Measurements from ENCODE around the gene CFAP52. TPM values are rescaled to one million over a fixed set of nuclear protein-coding genes. Genes with fewer than 3 reads are reported as not detected.

The CFAP52 gene
- total RNA-seq, 1 donor from 2014 or later, result not detected

Other genes with a start within 250 kb of the CFAP52 start
- gene STX8, start 822 bp upstream of the CFAP52 start, total RNA-seq, result 64.2 and 70.9 TPM in 2 replicates
- gene USP43, start 68.9 kb downstream of the CFAP52 start, total RNA-seq, result 0.14 TPM in 1 of 2 replicates, not detected in the other
- gene DHRS7C, start 214.9 kb downstream of the CFAP52 start, total RNA-seq, result not detected in 2 replicates
- not detected in 2 replicates for gene GSG1L2, start 245.4 kb downstream of the CFAP52 start, total RNA-seq
- gene GLP2R, start 249.3 kb downstream of the CFAP52 start, total RNA-seq, result not detected in 2 replicates

Data from T-helper 2 cell treated with Interferon-gamma antibody and Interleukin-4, amounts not matched to agents 100 ng/mL and 5 ng/mL, for 36 hours (primary cell).